ENCODE measurements around the gene RTEL1.

The RTEL1 gene

DNA sequence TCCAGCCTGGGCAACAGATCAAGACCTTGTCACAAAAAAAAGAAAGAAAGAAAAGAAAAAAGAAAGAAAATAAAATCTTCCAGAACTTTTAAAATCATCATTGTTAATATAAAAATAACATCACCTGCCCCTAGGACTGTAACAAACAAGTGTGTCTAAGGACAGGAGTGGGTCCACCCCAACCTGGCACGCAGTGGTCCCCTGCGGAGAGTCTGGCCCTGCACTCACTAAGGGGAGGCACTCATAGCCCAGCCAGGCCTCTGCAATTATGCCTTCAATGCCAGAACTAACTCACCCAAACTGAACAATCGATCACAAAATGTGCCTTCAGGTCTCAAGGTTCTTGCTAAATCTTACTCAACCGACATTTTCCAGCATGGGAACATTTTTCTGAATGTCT is 36.0 kb upstream of the RTEL1 start:
- in situ Hi-C loops (cut with HindIII; ENCODE audit: low sequenced_read_pairs): no loop called here
- TF ChIP-seq, protein P1, sequence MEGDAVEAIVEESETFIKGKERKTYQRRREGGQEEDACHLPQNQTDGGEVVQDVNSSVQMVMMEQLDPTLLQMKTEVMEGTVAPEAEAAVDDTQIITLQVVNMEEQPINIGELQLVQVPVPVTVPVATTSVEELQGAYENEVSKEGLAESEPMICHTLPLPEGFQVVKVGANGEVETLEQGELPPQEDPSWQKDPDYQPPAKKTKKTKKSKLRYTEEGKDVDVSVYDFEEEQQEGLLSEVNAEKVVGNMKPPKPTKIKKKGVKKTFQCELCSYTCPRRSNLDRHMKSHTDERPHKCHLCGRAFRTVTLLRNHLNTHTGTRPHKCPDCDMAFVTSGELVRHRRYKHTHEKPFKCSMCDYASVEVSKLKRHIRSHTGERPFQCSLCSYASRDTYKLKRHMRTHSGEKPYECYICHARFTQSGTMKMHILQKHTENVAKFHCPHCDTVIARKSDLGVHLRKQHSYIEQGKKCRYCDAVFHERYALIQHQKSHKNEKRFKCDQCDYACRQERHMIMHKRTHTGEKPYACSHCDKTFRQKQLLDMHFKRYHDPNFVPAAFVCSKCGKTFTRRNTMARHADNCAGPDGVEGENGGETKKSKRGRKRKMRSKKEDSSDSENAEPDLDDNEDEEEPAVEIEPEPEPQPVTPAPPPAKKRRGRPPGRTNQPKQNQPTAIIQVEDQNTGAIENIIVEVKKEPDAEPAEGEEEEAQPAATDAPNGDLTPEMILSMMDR (IDR thresholded peaks at IDR 0.05; ENCODE audit: low read depth, low read length, missing control alignments): no peak
- H3K4me3 ChIP-seq (ENCODE audit: low read depth, low read length): no peak overlapping the region
- no peak for DNase-seq (ENCODE audit: low read depth)

DNA sequence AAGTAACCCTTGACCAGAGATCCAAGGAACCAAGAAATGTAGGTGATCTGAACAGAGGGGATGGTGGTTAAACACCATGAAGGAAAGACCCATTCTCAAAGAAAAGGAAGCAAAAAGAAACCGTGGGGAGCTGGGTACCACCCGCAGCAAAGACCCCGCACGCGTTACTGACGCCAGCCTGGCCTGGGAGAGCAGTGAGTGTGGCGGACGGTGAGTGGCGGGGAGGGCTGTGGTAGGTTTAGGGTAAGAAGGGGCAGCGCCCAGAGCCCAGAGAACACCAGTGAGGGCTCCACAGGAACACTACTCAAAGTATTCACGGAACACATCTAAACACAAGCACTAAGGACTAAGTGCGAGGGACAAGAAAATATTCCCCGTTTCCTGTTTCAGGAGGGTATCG is 35.4 kb upstream of the RTEL1 start:
- H3K4me3 ChIP-seq (ENCODE audit: low read depth, low read length): no peak overlapping the region
- no peak for DNase-seq (ENCODE audit: low read depth)
- in situ Hi-C loops (cut with HindIII; ENCODE audit: low sequenced_read_pairs): no loop called here
- TF ChIP-seq, protein P1 (IDR thresholded peaks at IDR 0.05; ENCODE audit: low read depth, low read length, missing control alignments): no peak

DNA sequence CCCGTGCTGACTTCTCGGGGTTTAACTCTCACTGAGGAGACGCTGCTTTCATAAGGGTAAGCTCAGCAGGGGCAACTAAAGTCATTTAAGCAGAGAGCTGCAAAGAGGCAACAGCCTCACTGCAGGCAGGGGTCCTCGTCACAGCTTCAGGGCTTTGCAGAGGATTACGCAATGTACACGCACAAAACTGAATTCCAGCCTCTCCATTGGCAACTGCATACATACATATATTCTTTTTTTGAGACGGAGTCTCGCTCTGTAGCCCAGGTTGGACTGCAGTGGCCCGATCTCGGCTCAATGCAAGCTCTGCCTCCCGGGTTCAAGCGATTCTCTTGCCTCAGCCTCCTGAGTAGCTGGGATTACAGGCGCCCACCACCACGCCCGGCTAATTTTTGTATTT is 33.6 kb upstream of the RTEL1 start:
- no peak overlapping the region for H3K4me3 ChIP-seq (ENCODE audit: low read depth, low read length)
- no peak for DNase-seq (ENCODE audit: low read depth)
- in situ Hi-C loops (cut with HindIII; ENCODE audit: low sequenced_read_pairs): no loop called here
- TF ChIP-seq, protein P1 (IDR thresholded peaks at IDR 0.05; ENCODE audit: low read depth, low read length, missing control alignments): peak; percentile 13

DNA sequence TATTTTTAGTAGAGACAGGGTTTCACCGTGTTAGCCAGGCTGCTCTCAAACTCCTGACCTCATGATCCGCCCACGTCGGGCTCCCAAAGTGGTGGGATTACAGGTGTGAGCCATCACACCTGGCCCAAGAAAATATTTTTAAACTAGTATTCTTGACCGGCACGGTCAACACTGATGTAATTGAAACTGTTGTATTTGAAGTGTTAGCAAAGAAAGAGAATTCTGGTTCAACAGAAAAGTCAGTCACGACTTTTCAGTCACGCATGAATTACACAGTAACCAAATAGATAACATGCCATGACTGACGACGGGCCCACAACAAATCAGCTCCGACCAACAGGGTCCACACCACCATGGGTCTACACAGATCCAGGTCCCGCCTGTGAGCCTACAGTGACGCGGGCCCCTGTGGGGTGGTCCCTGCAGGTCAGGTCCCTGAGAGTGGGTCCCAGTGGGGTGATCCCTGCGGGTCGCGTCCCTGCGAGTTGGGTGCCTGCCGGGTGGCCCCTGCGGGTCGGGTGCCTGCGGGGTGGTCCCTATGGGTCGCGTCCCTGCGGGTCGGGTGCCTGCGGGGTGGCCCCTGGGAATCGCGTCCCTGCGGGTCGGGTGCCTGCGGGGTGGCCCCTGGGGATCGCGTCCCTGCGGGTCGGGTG is 32.2 kb upstream of the RTEL1 start:
- in situ Hi-C loops (cut with HindIII; ENCODE audit: low sequenced_read_pairs): no loop called here
- TF ChIP-seq, protein P1 (IDR thresholded peaks at IDR 0.05; ENCODE audit: low read depth, low read length, missing control alignments): no peak
- H3K4me3 ChIP-seq (ENCODE audit: low read depth, low read length): peak overlapping the region; percentile 78
- no peak for DNase-seq (ENCODE audit: low read depth)

DNA sequence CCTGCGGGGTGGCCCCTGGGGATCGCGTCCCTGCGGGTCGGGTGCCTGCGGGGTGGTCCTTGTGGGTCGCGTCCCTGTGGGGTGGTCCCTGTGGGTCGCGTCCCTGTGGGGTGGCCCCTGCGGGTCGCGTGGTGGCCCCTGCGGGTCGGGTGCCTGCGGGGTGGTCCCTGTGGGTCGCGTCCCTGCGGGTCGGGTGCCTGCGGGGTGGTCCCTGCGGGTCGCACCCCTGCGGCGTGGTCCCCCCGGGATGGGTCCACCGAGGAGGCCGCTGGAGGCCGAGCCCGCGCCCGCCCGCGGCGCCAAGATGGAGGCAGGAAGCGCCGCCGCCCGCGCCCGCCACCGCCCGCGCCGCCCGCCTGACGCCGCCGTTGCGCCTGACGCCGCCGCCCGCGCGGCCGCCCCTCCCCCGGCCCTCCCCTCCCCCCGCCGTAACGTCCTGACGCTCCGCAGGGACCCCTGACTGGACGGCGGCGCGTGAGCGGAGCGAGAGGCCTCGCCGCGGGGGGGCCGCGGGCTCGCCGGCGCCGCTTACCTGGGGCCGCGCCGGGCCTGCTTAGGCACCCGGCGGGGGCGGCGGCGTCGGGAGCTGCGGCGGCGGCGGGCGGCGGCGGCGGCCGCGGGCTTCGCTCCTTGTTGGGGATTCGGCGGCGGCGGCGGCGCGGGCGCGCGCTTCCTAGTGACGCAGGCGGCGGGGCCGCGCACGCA is 31.5 kb upstream of the RTEL1 start, which contains the start of gene GMEB2:
GMEB2 (minus strand) TSS at position 678 of the 705 bp plus-strand sequence. CDS start 7,704 bp downstream, outside the sequence.
- H3K4me3 ChIP-seq (ENCODE audit: low read depth, low read length): peak within 1 kb of the TSS; percentile 96
- TF ChIP-seq, protein P1 (IDR thresholded peaks at IDR 0.05; ENCODE audit: low read depth, low read length, missing control alignments): no peak
- in situ Hi-C loops (cut with HindIII; ENCODE audit: low sequenced_read_pairs): no loop called here
- DNase-seq (ENCODE audit: low read depth): no peak

DNA sequence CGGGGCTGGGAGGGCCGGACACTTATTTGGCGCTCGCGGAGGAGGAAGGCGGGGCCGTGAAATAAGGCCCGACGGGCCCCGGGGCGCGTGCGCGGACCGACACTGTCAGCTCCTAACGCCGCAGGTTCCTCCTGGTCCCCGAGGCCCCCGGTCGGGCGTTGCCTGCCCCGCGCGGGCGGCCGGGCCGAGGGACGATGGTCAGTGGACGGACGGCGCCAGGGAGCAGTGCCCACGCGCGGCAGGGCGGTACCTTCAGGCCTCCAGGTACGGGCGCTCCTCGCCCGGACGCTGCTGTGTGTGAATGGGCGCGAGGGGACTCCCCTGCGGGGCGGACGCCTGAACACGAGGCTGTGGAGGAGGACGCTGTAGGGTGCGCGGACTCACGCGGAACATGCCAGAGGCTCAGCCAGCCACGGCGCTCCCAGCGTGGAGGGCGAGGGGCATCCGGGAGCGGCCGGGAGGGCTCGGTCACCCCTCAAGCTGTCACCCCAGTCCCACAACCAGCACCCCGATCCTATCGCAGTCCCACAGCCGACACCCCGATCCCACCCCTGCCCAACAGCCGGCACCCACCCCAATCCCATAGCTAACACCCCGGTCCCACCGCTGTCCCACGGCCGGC is 30.9 kb upstream of the RTEL1 start:
- in situ Hi-C loops (cut with HindIII; ENCODE audit: low sequenced_read_pairs): no loop called here
- peak overlapping the region; percentile 96 for H3K4me3 ChIP-seq (ENCODE audit: low read depth, low read length)
- TF ChIP-seq, protein P1 (IDR thresholded peaks at IDR 0.05; ENCODE audit: low read depth, low read length, missing control alignments): no peak
- peak; percentile 80 for DNase-seq (ENCODE audit: low read depth)

Measured in astrocyte of the cerebellum (primary cell).